ENCODE measurements around the gene RARRES2. TPM values are rescaled to one million over a fixed set of nuclear protein-coding genes. Genes with fewer than 3 reads are reported as not detected.

The RARRES2 gene
- total RNA-seq, 2 experiments from 2014 or later, result not detected

DNA sequence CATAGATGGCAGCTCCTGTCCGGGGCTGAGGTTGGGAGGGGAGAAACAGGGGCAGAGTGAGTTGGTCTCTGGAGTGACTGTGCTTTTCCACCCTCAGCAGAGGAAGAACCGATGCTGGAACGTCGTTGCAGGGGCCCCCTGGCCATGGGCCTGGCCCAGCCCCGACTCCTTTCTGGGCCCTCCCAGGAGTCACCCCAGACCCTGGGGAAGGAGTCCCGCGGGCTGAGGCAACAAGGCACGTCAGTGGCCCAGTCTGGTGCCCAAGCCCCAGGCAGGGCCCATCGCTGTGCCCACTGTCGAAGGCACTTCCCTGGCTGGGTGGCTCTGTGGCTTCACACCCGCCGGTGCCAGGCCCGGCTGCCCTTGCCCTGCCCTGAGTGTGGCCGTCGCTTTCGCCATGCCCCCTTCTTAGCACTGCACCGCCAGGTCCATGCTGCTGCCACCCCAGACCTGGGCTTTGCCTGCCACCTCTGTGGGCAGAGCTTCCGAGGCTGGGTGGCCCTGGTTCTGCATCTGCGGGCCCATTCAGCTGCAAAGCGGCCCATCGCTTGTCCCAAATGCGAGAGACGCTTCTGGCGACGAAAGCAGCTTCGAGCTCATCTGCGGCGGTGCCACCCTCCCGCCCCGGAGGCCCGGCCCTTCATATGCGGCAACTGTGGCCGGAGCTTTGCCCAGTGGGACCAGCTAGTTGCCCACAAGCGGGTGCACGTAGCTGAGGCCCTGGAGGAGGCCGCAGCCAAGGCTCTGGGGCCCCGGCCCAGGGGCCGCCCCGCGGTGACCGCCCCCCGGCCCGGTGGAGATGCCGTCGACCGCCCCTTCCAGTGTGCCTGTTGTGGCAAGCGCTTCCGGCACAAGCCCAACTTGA is 29.9 kb upstream of the RARRES2 start:
- H3K36me3 ChIP-seq (ENCODE audit: insufficient read depth, low read length), result no peaks in the 10 kb centered on the region
- H3K4me2 ChIP-seq (ENCODE audit: low read length), result no peak overlapping the region
- H3K27ac ChIP-seq (ENCODE audit: low read depth, low read length, poor library complexity, severe bottlenecking), result no peak overlapping the region
- no peak overlapping the region for H2AFZ ChIP-seq (ENCODE audit: low read length)
- peaks cover 61% of the 10 kb centered on the region for H3K4me1 ChIP-seq (ENCODE audit: insufficient read depth, low read length, poor library complexity, severe bottlenecking)
- DNase-seq (ENCODE audit: low spot score), result no peak
- H3K4me3 ChIP-seq (ENCODE audit: low read depth, low read length, poor library complexity, severe bottlenecking), result no peak overlapping the region
- no peaks in the 10 kb centered on the region for H3K9me3 ChIP-seq (ENCODE audit: low read length)
- H3K79me2 ChIP-seq (ENCODE audit: insufficient read depth, low read depth, low read length), result no peaks in the 10 kb centered on the region
- POLR2A ChIA-PET, result interaction anchor here (1.2 to 3.2 kb wide), 2 partner anchors 13 to 34 kb away, joined by 4 to 20 read pairs; a partner anchor contains a TSS
- intact Hi-C loops (cut with micrococcal nuclease; ENCODE audit: unreplicated experiment), result loop anchor here (10.0 kb wide), 2 partner anchors 507 to 603 kb away; partner anchors contain the start of gene KCNH2
- H4K20me1 ChIP-seq (ENCODE audit: insufficient read depth, low read length), result no peaks in the 10 kb centered on the region
- BruUV-seq (replicated peaks), result no TSS peak
- H3K9me2 ChIP-seq (ENCODE audit: insufficient read depth, low read length), result no peaks in the 10 kb centered on the region
- CTCF ChIA-PET (ENCODE audit: unreplicated experiment), result no interaction called here
- TF ChIP-seq, protein P1, sequence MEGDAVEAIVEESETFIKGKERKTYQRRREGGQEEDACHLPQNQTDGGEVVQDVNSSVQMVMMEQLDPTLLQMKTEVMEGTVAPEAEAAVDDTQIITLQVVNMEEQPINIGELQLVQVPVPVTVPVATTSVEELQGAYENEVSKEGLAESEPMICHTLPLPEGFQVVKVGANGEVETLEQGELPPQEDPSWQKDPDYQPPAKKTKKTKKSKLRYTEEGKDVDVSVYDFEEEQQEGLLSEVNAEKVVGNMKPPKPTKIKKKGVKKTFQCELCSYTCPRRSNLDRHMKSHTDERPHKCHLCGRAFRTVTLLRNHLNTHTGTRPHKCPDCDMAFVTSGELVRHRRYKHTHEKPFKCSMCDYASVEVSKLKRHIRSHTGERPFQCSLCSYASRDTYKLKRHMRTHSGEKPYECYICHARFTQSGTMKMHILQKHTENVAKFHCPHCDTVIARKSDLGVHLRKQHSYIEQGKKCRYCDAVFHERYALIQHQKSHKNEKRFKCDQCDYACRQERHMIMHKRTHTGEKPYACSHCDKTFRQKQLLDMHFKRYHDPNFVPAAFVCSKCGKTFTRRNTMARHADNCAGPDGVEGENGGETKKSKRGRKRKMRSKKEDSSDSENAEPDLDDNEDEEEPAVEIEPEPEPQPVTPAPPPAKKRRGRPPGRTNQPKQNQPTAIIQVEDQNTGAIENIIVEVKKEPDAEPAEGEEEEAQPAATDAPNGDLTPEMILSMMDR (conservative IDR thresholded peaks at IDR 0.05; ENCODE audit: low read length), result no peak
- TF ChIP-seq EZH2phosphoT487 (IDR thresholded peaks at IDR 0.05; ENCODE audit: borderline replicate concordance, low read depth, low read length), result no peak

GRCh38 chr7:150370612-150371071 is 29.2 kb upstream of the RARRES2 start:
- no peak overlapping the region for H2AFZ ChIP-seq (ENCODE audit: low read length)
- no TSS peak for BruUV-seq (replicated peaks)
- peak overlapping the region; percentile 87 for H3K4me3 ChIP-seq (ENCODE audit: low read depth, low read length, poor library complexity, severe bottlenecking)
- H3K9me3 ChIP-seq (ENCODE audit: low read length), result no peaks in the 10 kb centered on the region
- ChIA-PET POLR2A (interaction anchor here (1.2 to 3.2 kb wide), 2 partner anchors 12 to 35 kb away, joined by 4 to 20 read pairs; a partner anchor contains a TSS), CTCF (ENCODE audit: unreplicated experiment) (no interaction called here)
- peak overlapping the region; percentile 8 for H3K27ac ChIP-seq (ENCODE audit: low read depth, low read length, poor library complexity, severe bottlenecking)
- H3K4me1 ChIP-seq (ENCODE audit: insufficient read depth, low read length, poor library complexity, severe bottlenecking), result peaks cover 61% of the 10 kb centered on the region
- peak overlapping the region; percentile 99 for H3K4me2 ChIP-seq (ENCODE audit: low read length)
- intact Hi-C loops (cut with micrococcal nuclease; ENCODE audit: unreplicated experiment), result loop anchor here (10.0 kb wide), 2 partner anchors 506 to 604 kb away; partner anchors contain the start of gene KCNH2
- no peak for DNase-seq (ENCODE audit: low spot score)
- TF ChIP-seq EZH2phosphoT487 (IDR thresholded peaks at IDR 0.05; ENCODE audit: borderline replicate concordance, low read depth, low read length), result no peak
- TF ChIP-seq, protein P1 (conservative IDR thresholded peaks at IDR 0.05; ENCODE audit: low read length), result no peak
- no peaks in the 10 kb centered on the region for H3K36me3 ChIP-seq (ENCODE audit: insufficient read depth, low read length)
- H3K9me2 ChIP-seq (ENCODE audit: insufficient read depth, low read length), result no peaks in the 10 kb centered on the region
- no peaks in the 10 kb centered on the region for H3K79me2 ChIP-seq (ENCODE audit: insufficient read depth, low read depth, low read length)
- H4K20me1 ChIP-seq (ENCODE audit: insufficient read depth, low read length), result no peaks in the 10 kb centered on the region

Measured in OCI-LY7 (cell line).